ENCODE results near the gene SPEM1.

SPEM1 gene

DNA sequence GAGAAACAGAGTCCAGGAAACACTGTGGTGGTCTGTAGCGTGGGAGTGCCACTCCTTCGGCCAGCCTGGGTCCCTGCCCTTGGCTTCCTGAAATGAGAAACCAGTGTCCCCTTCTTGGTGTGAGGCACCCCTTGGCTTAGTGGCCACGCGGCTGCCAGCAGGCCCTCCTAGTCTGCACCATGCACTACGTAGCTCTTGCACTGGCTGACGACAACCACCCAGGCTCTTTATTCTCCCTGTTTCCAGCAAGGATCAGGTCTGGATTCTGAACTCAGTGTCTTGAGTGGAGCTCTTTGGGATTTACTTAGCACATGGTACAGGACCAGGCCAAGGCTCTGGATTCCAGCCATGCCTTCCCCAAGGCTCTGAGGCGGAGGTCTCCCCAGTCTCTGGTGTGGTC is 7.4 kb downstream of the SPEM1 start:
- CTCF ChIA-PET, result no interaction called here
- POLR2A ChIA-PET, result no interaction called here
- DNase-seq, result no peak
- no peaks in the 10 kb centered on the region for H3K27me3 ChIP-seq (replicated peaks in 2 of 5; ENCODE audit: control insufficient read depth in 4 of 5, insufficient read depth in 5 of 5, low read length in 4 of 5)
- 100% methylated on average over 4 of the region's 7 CpGs for WGBS (ENCODE audit: insufficient coverage)
- no peak overlapping the region for H3K27ac ChIP-seq (ENCODE audit: insufficient read depth in 1 of 2, low read depth in 1 of 2, low read length in 2 of 2, poor library complexity in 1 of 2, severe bottlenecking in 2 of 2)
- no peaks in the 10 kb centered on the region for H3K4me1 ChIP-seq (ENCODE audit: control extremely low read depth in 1 of 4, control insufficient read depth in 4 of 4, insufficient read depth in 4 of 4, low read length in 3 of 4)
- H3K36me3 ChIP-seq (ENCODE audit: control insufficient read depth in 4 of 4, insufficient read depth in 4 of 4, low read length in 3 of 4), result no peaks in the 10 kb centered on the region
- no peak overlapping the region for H3K4me3 ChIP-seq (ENCODE audit: control insufficient read depth in 1 of 7, extremely low read depth in 1 of 7, insufficient read depth in 4 of 7, low read depth in 2 of 7, low read length in 6 of 7)
- no peaks in the 10 kb centered on the region for H3K9me3 ChIP-seq (ENCODE audit: control extremely low read depth in 1 of 5, control insufficient read depth in 4 of 5, insufficient read depth in 2 of 5, low read depth in 1 of 5, low read length in 4 of 5)

DNA sequence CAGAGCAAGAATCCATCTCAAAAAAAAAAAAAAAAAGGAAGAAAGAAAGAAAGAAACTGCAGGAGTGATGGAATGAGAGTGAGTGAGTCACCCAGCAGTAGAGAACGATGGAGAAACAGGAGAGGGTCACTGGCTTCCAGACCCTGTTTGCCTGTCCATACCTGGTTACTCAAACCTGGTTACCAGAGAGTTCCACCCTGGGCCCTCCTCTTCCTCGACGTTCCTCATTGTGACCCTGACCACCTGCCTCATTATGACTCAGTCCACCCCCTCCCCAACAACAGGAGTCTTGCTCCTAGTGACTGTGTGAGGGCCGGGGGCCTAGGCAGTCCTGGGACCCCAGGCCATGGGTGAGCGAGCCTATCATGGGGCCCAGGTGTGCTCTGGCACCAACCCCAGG is 8.4 kb downstream of the SPEM1 start, which contains the start of gene SPEM3:
Gene SPEM3, plus strand, starts transcription at position 301 of the 400 bp plus-strand sequence. Its CDS starts 46 bp downstream, at position 347.
- Histone ChIP-seq H3K27me3 (replicated peaks in 2 of 5; ENCODE audit: control insufficient read depth in 4 of 5, insufficient read depth in 5 of 5, low read length in 4 of 5) (no peaks in the 10 kb centered on the region), H3K36me3 (ENCODE audit: control insufficient read depth in 4 of 4, insufficient read depth in 4 of 4, low read length in 3 of 4) (no peaks in the 10 kb centered on the region), H3K27ac (ENCODE audit: insufficient read depth in 1 of 2, low read depth in 1 of 2, low read length in 2 of 2, poor library complexity in 1 of 2, severe bottlenecking in 2 of 2) (no peak within 1 kb of the TSS), H3K4me1 (ENCODE audit: control extremely low read depth in 1 of 4, control insufficient read depth in 4 of 4, insufficient read depth in 4 of 4, low read length in 3 of 4) (no peaks in the 10 kb centered on the region), H3K4me3 (ENCODE audit: control insufficient read depth in 1 of 7, extremely low read depth in 1 of 7, insufficient read depth in 4 of 7, low read depth in 2 of 7, low read length in 6 of 7) (no peak within 1 kb of the TSS), H3K9me3 (ENCODE audit: control extremely low read depth in 1 of 5, control insufficient read depth in 4 of 5, insufficient read depth in 2 of 5, low read depth in 1 of 5, low read length in 4 of 5) (no peaks in the 10 kb centered on the region)
- 89% methylated on average over 5 of the region's 5 CpGs for WGBS (ENCODE audit: insufficient coverage)
- ChIA-PET POLR2A (no interaction called here), CTCF (no interaction called here)
- no peak for DNase-seq

DNA sequence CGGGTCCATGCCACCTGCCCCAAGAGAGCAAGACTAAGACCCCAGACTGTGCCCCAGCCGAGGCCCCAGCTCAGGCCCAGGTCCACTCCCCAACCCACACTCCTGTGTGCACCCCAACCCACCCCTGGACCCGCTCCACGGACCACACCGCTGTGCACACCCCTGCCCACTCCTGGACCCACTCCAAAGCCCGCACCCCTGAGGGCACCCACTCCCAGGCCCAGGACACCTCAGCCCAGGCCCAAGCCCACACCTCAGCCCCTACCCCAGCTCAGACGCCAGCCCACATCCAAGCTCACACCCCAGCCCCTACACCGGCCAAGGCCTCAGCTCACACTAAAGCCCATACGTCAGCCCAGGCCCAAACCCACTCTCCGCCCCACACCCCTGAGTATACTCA is 9.6 kb downstream of the SPEM1 start:
- Histone ChIP-seq H3K27ac (ENCODE audit: insufficient read depth in 1 of 2, low read depth in 1 of 2, low read length in 2 of 2, poor library complexity in 1 of 2, severe bottlenecking in 2 of 2) (no peak overlapping the region), H3K9me3 (ENCODE audit: control extremely low read depth in 1 of 5, control insufficient read depth in 4 of 5, insufficient read depth in 2 of 5, low read depth in 1 of 5, low read length in 4 of 5) (no peaks in the 10 kb centered on the region), H3K4me3 (ENCODE audit: control insufficient read depth in 1 of 7, extremely low read depth in 1 of 7, insufficient read depth in 4 of 7, low read depth in 2 of 7, low read length in 6 of 7) (no peak overlapping the region), H3K36me3 (ENCODE audit: control insufficient read depth in 4 of 4, insufficient read depth in 4 of 4, low read length in 3 of 4) (no peaks in the 10 kb centered on the region), H3K4me1 (ENCODE audit: control extremely low read depth in 1 of 4, control insufficient read depth in 4 of 4, insufficient read depth in 4 of 4, low read length in 3 of 4) (no peaks in the 10 kb centered on the region), H3K27me3 (replicated peaks in 2 of 5; ENCODE audit: control insufficient read depth in 4 of 5, insufficient read depth in 5 of 5, low read length in 4 of 5) (no peaks in the 10 kb centered on the region)
- POLR2A ChIA-PET, result no interaction called here
- WGBS (ENCODE audit: insufficient coverage), result 100% methylated on average over 7 of the region's 10 CpGs
- CTCF ChIA-PET, result interaction anchor here (3.0 kb wide), 1 partner anchor 26 kb away, joined by 7 read pairs; the partner anchor contains the start of gene TMEM256
- no peak for DNase-seq

DNA sequence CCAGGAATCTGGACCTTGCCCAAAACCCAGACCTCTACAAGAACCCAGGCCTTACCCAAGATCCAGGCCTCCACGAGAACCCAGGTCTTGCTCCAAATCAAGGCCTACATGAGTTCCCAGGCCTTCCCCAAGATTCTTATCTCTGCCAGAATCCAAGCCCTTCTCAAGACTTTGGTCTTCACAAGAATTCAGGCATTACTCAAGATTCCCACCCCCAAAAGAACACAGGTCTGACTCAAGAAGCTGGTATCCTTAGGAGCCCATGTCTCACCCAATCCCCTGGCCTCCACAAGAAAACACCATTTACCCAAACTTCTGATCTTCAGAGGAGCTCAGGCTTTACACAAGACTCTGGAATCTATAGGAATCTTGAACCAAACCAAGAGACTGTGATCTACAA is 11.1 kb downstream of the SPEM1 start:
- WGBS (ENCODE audit: insufficient coverage), result 100% methylated on average over 1 of the region's 1 CpG
- Histone ChIP-seq H3K36me3 (ENCODE audit: control insufficient read depth in 4 of 4, insufficient read depth in 4 of 4, low read length in 3 of 4) (no peaks in the 10 kb centered on the region), H3K27ac (ENCODE audit: insufficient read depth in 1 of 2, low read depth in 1 of 2, low read length in 2 of 2, poor library complexity in 1 of 2, severe bottlenecking in 2 of 2) (no peak overlapping the region), H3K4me3 (ENCODE audit: control insufficient read depth in 1 of 7, extremely low read depth in 1 of 7, insufficient read depth in 4 of 7, low read depth in 2 of 7, low read length in 6 of 7) (no peak overlapping the region), H3K27me3 (replicated peaks in 2 of 5; ENCODE audit: control insufficient read depth in 4 of 5, insufficient read depth in 5 of 5, low read length in 4 of 5) (no peaks in the 10 kb centered on the region), H3K9me3 (ENCODE audit: control extremely low read depth in 1 of 5, control insufficient read depth in 4 of 5, insufficient read depth in 2 of 5, low read depth in 1 of 5, low read length in 4 of 5) (no peaks in the 10 kb centered on the region), H3K4me1 (ENCODE audit: control extremely low read depth in 1 of 4, control insufficient read depth in 4 of 4, insufficient read depth in 4 of 4, low read length in 3 of 4) (peaks cover 0 to 11% (median 9%) of the 10 kb centered on the region in 4 experiments)
- POLR2A ChIA-PET, result no interaction called here
- CTCF ChIA-PET, result interaction anchor here (3.0 kb wide), 1 partner anchor 28 kb away, joined by 7 read pairs; the partner anchor contains the start of gene TMEM256
- no peak for DNase-seq

DNA sequence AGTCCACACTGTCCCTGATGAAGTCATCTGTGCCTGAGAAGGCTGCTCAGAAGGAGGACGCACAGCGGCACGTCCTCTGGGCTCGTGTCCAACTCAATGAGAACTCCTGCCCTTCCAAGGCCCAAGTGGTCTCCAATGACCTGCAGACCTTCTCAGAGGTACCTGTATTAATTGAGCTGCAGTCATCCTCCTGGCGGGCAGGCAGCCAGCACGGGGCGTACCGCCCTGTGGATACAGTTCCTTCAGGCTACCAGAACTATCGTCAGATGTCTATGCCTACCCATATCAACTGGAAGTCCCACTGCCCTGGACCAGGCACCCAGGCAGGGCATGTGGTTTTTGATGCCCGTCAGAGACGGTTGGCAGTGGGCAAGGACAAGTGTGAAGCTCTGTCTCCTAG is 12.2 kb downstream of the SPEM1 start:
- Histone ChIP-seq H3K4me1 (ENCODE audit: control extremely low read depth in 1 of 4, control insufficient read depth in 4 of 4, insufficient read depth in 4 of 4, low read length in 3 of 4) (peaks cover 0 to 21% (median 19%) of the 10 kb centered on the region in 4 experiments), H3K4me3 (ENCODE audit: control insufficient read depth in 1 of 7, extremely low read depth in 1 of 7, insufficient read depth in 4 of 7, low read depth in 2 of 7, low read length in 6 of 7) (no peak overlapping the region), H3K36me3 (ENCODE audit: control insufficient read depth in 4 of 4, insufficient read depth in 4 of 4, low read length in 3 of 4) (no peaks in the 10 kb centered on the region), H3K9me3 (ENCODE audit: control extremely low read depth in 1 of 5, control insufficient read depth in 4 of 5, insufficient read depth in 2 of 5, low read depth in 1 of 5, low read length in 4 of 5) (no peaks in the 10 kb centered on the region), H3K27me3 (replicated peaks in 2 of 5; ENCODE audit: control insufficient read depth in 4 of 5, insufficient read depth in 5 of 5, low read length in 4 of 5) (no peaks in the 10 kb centered on the region), H3K27ac (ENCODE audit: insufficient read depth in 1 of 2, low read depth in 1 of 2, low read length in 2 of 2, poor library complexity in 1 of 2, severe bottlenecking in 2 of 2) (no peak overlapping the region)
- ChIA-PET POLR2A (interaction anchor here (0.7 kb wide), 1 partner anchor 406 kb away, joined by 4 read pairs; no protein-coding TSS in a partner anchor), CTCF (interaction anchor here (0.9 to 3.0 kb wide), 3 partner anchors 9 to 476 kb away, joined by 3 to 7 read pairs (median 5); partner anchors contain the start of gene TMEM256)
- no peak for DNase-seq
- over 99% methylated on average over 11 of the region's 11 CpGs for WGBS (ENCODE audit: insufficient coverage)

DNA sequence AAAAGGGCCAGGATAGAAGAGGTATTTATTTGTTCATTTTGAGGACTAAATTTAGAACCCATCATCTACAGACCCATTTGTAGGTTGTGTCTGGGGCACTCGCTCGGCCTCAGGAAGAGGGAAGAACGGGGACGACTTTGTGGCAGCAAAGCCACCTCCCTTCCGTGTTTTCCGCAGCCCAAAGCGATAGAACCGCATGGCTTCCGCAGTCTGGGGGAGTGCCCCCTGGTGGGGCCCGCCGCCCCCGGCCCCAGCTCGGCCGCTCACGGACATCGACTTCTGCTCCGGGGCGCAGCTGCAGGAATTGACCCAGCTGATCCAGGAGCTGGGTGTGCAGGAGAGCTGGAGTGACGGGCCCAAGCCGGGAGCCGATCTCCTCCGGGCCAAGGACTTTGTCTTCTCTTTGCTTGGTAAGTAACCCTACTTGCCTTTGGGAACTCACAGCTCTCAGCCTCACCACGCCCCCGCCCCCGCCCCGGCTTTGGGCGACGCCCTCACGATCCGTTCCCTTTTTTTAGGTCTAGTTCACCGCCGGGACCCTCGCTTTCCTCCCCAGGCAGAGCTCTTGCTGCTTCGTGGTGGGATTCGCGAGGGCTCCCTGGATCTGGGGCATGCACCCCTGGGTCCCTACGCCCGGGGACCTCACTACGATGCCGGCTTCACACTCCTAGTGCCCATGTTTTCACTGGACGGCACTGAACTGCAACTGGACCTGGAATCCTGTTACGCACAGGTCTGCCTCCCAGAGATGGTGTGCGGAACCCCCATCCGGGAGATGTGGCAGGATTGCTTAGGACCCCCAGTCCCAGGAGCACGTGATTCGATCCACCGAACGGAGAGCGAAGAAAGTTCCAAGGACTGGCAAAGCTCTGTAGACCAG is 15.8 kb downstream of the SPEM1 start:
- 10% methylated on average over 44 of the region's 49 CpGs for WGBS (ENCODE audit: insufficient coverage)
- peak overlapping the region; percentile 25 to 55 for H3K27ac ChIP-seq (ENCODE audit: insufficient read depth in 1 of 2, low read depth in 1 of 2, low read length in 2 of 2, poor library complexity in 1 of 2, severe bottlenecking in 2 of 2)

More for the DNA sequence above, 15.8 kb downstream of the SPEM1 start:
- Histone ChIP-seq H3K4me1 (ENCODE audit: control extremely low read depth in 1 of 4, control insufficient read depth in 4 of 4, insufficient read depth in 4 of 4, low read length in 3 of 4) (peaks cover 0 to 55% (median 52%) of the 10 kb centered on the region in 4 experiments), H3K4me3 (ENCODE audit: control insufficient read depth in 1 of 7, extremely low read depth in 1 of 7, insufficient read depth in 4 of 7, low read depth in 2 of 7, low read length in 6 of 7) (peak overlapping the region; percentile 62 to 95 (median 86)), H3K9me3 (ENCODE audit: control extremely low read depth in 1 of 5, control insufficient read depth in 4 of 5, insufficient read depth in 2 of 5, low read depth in 1 of 5, low read length in 4 of 5) (no peaks in the 10 kb centered on the region), H3K36me3 (ENCODE audit: control insufficient read depth in 4 of 4, insufficient read depth in 4 of 4, low read length in 3 of 4) (no peaks in the 10 kb centered on the region), H3K27me3 (replicated peaks in 2 of 5; ENCODE audit: control insufficient read depth in 4 of 5, insufficient read depth in 5 of 5, low read length in 4 of 5) (peaks cover 0 to 32% (median 9%) of the 10 kb centered on the region in 5 experiments)
- ChIA-PET POLR2A (interaction anchor here (0.9 to 2.4 kb wide), 3 partner anchors 11 to 123 kb away, joined by 3 to 28 read pairs (median 6); partner anchors contain the start of genes POLR2A and TNFSF13), CTCF (interaction anchor here (0.6 to 3.9 kb wide), 33 partner anchors 10 to 679 kb away, joined by 3 to 29 read pairs (median 5); partner anchors contain the start of genes PLSCR3, POLR2A, SENP3 and SPEM2)
- peak; percentile 62 to 80 (median 71) for DNase-seq
